Lower leg skin (tissue), 3 donors: ENCODE results near the gene TBATA.

Experiments used
- POLR2A ChIP-seq, 2 donors: fragments of 450-650 bp; IDR thresholded peaks; one replicate each; pipeline ENCODE4 v1.6.1; 2016 to 2017; ENCODE audit warnings: antibody characterized with exemption in 2 of 2, mild to moderate bottlenecking in 1 of 2, moderate library complexity in 1 of 2
- TF ChIP-seq, protein P1 (sequence below), 3 donors: fragments of 450-650 bp; IDR thresholded peaks; one replicate each; pipeline ENCODE4 v1.5.1; 2016; ENCODE audit warnings: antibody characterized with exemption in 3 of 3, mild to moderate bottlenecking in 3 of 3, moderate library complexity in 2 of 3

DNA sequence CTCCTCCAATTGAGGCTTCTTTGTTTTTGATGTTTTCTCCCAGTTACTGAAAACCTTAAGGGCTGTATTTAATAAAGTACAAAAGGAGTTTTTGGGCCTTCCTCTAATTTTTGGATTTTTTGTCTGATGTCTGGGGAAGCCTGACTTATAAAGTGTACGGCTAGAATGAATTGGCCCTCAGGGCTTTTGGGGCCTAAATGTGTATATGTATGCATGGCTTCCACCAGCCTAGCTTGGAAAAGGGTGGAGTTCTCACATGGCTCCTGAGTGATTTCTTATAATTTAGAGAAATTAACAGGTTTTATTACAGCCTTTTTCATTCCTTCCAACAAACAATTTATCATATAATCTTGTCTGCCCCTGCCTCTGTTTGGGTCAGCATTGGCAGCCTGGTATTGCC lies 10.4 kb upstream of the TBATA start:
- TF ChIP-seq, protein P1, sequence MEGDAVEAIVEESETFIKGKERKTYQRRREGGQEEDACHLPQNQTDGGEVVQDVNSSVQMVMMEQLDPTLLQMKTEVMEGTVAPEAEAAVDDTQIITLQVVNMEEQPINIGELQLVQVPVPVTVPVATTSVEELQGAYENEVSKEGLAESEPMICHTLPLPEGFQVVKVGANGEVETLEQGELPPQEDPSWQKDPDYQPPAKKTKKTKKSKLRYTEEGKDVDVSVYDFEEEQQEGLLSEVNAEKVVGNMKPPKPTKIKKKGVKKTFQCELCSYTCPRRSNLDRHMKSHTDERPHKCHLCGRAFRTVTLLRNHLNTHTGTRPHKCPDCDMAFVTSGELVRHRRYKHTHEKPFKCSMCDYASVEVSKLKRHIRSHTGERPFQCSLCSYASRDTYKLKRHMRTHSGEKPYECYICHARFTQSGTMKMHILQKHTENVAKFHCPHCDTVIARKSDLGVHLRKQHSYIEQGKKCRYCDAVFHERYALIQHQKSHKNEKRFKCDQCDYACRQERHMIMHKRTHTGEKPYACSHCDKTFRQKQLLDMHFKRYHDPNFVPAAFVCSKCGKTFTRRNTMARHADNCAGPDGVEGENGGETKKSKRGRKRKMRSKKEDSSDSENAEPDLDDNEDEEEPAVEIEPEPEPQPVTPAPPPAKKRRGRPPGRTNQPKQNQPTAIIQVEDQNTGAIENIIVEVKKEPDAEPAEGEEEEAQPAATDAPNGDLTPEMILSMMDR (IDR thresholded peaks at IDR 0.05) = no peak
- TF ChIP-seq POLR2A (IDR thresholded peaks at IDR 0.05) = no peak
